H1 (cell line): ENCODE results near the gene RORB. TPM values are rescaled to one million over a fixed set of nuclear protein-coding genes. Genes with fewer than 3 reads are reported as not detected.

Source experiments
- CTCF ChIA-PET: fragments of 300-600 bp; sonication (Branson Sonifier 250); formaldehyde crosslinking; loops from one replicate; lab custom pipeline; 2021; ENCODE audit not compliant: partially characterized antibody; lab: Charles Lee
- POLR2A ChIA-PET: fragments of 300-600 bp; sonication (Branson Sonifier 250); formaldehyde crosslinking; loops from one replicate; lab custom pipeline; 2021; ENCODE audit warnings: inconsistent platforms; ENCODE audit not compliant: partially characterized antibody; lab: Charles Lee
- DNase-seq, 2 experiments: peaks; one replicate each; pipeline versions ENCODE4 v3.0.0 to v3.0.0-alpha.2; 2010 to 2022; ENCODE audit warnings: low spot score in 2 of 2, low read depth in 1 of 2, mixed read lengths in 1 of 2
- FAIRE-seq: peaks from 2 replicates; lab custom pipeline; 2011; peaks lifted over from hg19 to GRCh38; lab: Jason Lieb, UNC
- H2AFZ ChIP-seq: 2 replicates; pipeline ENCODE4 v1.8.1; 2012; ENCODE audit warnings: low read length, inconsistent platforms
- H2AK5ac ChIP-seq: 2 replicates; pipeline ENCODE4 v1.6.1; 2013; ENCODE audit warnings: low read depth, low read length
- H2BK120ac ChIP-seq: replicated peaks from 2 replicates; pipeline ENCODE3; 2013; ENCODE audit warnings: low read depth, low read length, inconsistent platforms
- H2BK12ac ChIP-seq: 2 replicates; pipeline ENCODE4 v1.6.1; 2013; ENCODE audit warnings: low read depth, low read length
- H2BK15ac ChIP-seq: 2 replicates; pipeline ENCODE4 v1.6.1; 2013; ENCODE audit warnings: low read length
- H2BK20ac ChIP-seq: 2 replicates; pipeline ENCODE4 v1.6.1; 2013; ENCODE audit warnings: low read length
- H2BK5ac ChIP-seq: 2 replicates; pipeline ENCODE4 v1.6.1; 2013; ENCODE audit warnings: low read depth, low read length
- H3K14ac ChIP-seq: 2 replicates; pipeline ENCODE4 v1.6.1; 2013; ENCODE audit warnings: inconsistent platforms; ENCODE audit not compliant: insufficient read length
- H3K18ac ChIP-seq: 2 replicates; pipeline ENCODE4 v1.6.1; 2013; ENCODE audit warnings: low read length; ENCODE audit errors: extremely low read depth
- H3K23ac ChIP-seq: 2 replicates; pipeline ENCODE4 v1.6.1; 2013; ENCODE audit warnings: inconsistent platforms; ENCODE audit not compliant: insufficient read length
- H3K23me2 ChIP-seq: 2 replicates; pipeline ENCODE4 v1.6.1; 2013; ENCODE audit warnings: low read depth, low read length
- H3K27ac ChIP-seq: 2 replicates; pipeline ENCODE4 v1.6.1; 2011; ENCODE audit warnings: low read depth, low read length, inconsistent platforms
- H3K27me3 ChIP-seq, 4 experiments: replicated peaks in 1 of 4; 1 replicate in 1 of 4; 2 replicates in 3 of 4; pipeline versions ENCODE4 v1.6.1 to v1.8.1; 2011 to 2013; ENCODE audit warnings: low read length in 3 of 4, mild to moderate bottlenecking in 3 of 4, inconsistent platforms in 2 of 4, mixed read lengths in 2 of 4, moderate library complexity in 1 of 4; ENCODE audit not compliant: control insufficient read depth in 3 of 4, insufficient read depth in 3 of 4; ENCODE audit errors: extremely low read depth in 1 of 4
- H3K36me3 ChIP-seq, 4 experiments: 2 replicates each; pipeline versions ENCODE4 v1.6.1 to v1.8.1; 2011 to 2013; ENCODE audit warnings: mild to moderate bottlenecking in 4 of 4, low read length in 3 of 4, moderate library complexity in 2 of 4, control low read depth in 1 of 4, inconsistent platforms in 1 of 4; ENCODE audit not compliant: insufficient read depth in 4 of 4, control insufficient read depth in 2 of 4
- H3K4ac ChIP-seq: replicated peaks from 2 replicates; pipeline ENCODE3; 2013; ENCODE audit warnings: low read length, low read depth, mixed read lengths, inconsistent platforms; ENCODE audit not compliant: insufficient read length
- H3K4me1 ChIP-seq, 4 experiments: replicated peaks in 1 of 4; 1 replicate in 1 of 4; 2 replicates in 3 of 4; pipeline versions ENCODE4 v1.6.1 to v1.8.1; 2011 to 2013; ENCODE audit warnings: low read length in 3 of 4, inconsistent platforms in 2 of 4, mixed read lengths in 1 of 4; ENCODE audit not compliant: insufficient read depth in 4 of 4, control insufficient read depth in 3 of 4
- H3K4me2 ChIP-seq, 2 experiments: 2 replicates each; pipeline versions ENCODE4 v1.6.1 to v1.8.1; 2011 to 2013; ENCODE audit warnings: low read depth in 2 of 2, low read length in 2 of 2, control low read depth in 1 of 2, inconsistent platforms in 1 of 2, mild to moderate bottlenecking in 1 of 2; ENCODE audit not compliant: insufficient read depth in 1 of 2
- H3K4me3 ChIP-seq, 4 experiments: fragments of 200-600, 300-600 bp in 1 of 4; sonication (generic), shearing (Covaris generic), sonication (Bioruptor Twin) in 1 of 4; 2 replicates each; pipeline versions ENCODE4 v1.5.1 to v1.8.1; 2011 to 2016; ENCODE audit warnings: low read length in 4 of 4, low read depth in 3 of 4, control low read depth in 2 of 4, inconsistent platforms in 2 of 4, mild to moderate bottlenecking in 2 of 4, mixed read lengths in 1 of 4, moderate library complexity in 1 of 4; ENCODE audit not compliant: insufficient read depth in 2 of 4; ENCODE audit errors: extremely low read depth in 1 of 4
- H3K56ac ChIP-seq: replicated peaks from 2 replicates; pipeline ENCODE3; 2013; ENCODE audit warnings: low read depth, mild to moderate bottlenecking, mixed read lengths, low read length, inconsistent platforms; ENCODE audit not compliant: insufficient read length
- H3K79me1 ChIP-seq: 2 replicates; pipeline ENCODE4 v1.6.1; 2013; ENCODE audit warnings: low read depth, low read length, control low read depth
- H3K79me2 ChIP-seq, 2 experiments: 2 replicates each; pipeline versions ENCODE4 v1.6.1 to v1.8.1; 2012 to 2013; ENCODE audit warnings: low read length in 2 of 2, mild to moderate bottlenecking in 2 of 2, inconsistent platforms in 1 of 2; ENCODE audit not compliant: insufficient read depth in 2 of 2, control insufficient read depth in 1 of 2
- H3K9ac ChIP-seq, 4 experiments: replicated peaks in 1 of 4; 1 replicate in 1 of 4; 2 replicates in 3 of 4; pipeline versions ENCODE4 v1.6.1 to v1.8.1; 2011 to 2013; ENCODE audit warnings: low read depth in 3 of 4, low read length in 3 of 4, control low read depth in 2 of 4, mild to moderate bottlenecking in 2 of 4, moderate library complexity in 2 of 4, inconsistent platforms in 1 of 4; ENCODE audit errors: extremely low read depth in 1 of 4
- H3K9me3 ChIP-seq, 2 experiments: 2 replicates each; pipeline versions ENCODE4 v1.6.1 to v1.8.1; 2012 to 2013; ENCODE audit warnings: mild to moderate bottlenecking in 2 of 2, moderate library complexity in 2 of 2, control low read depth in 1 of 2, inconsistent platforms in 1 of 2, low read depth in 1 of 2, low read length in 1 of 2, mixed read lengths in 1 of 2; ENCODE audit not compliant: insufficient read depth in 2 of 2
- H4K20me1 ChIP-seq, 2 experiments: replicated peaks in 1 of 2; 2 replicates each; pipeline versions ENCODE3 to v1.8.1; 2011 to 2013; ENCODE audit warnings: inconsistent platforms in 2 of 2, low read length in 2 of 2, mild to moderate bottlenecking in 1 of 2; ENCODE audit not compliant: insufficient read depth in 2 of 2, control insufficient read depth in 1 of 2
- H4K5ac ChIP-seq: 2 replicates; pipeline ENCODE4 v1.6.1; 2013; ENCODE audit warnings: low read length, low read depth, mixed read lengths, inconsistent platforms; ENCODE audit not compliant: insufficient read length
- H4K8ac ChIP-seq: 2 replicates; pipeline ENCODE4 v1.8.0; 2013; ENCODE audit warnings: mild to moderate bottlenecking, moderate library complexity, low read length, inconsistent platforms; ENCODE audit not compliant: insufficient read depth; ENCODE audit errors: extremely low read depth
- H4K91ac ChIP-seq: replicated peaks from 2 replicates; pipeline ENCODE3; 2013; ENCODE audit warnings: low read length, mixed read lengths, inconsistent platforms; ENCODE audit not compliant: insufficient read length
- CBX5 ChIP-seq: fragments of 300-800, 300-1000 bp; sonication (generic); IDR thresholded peaks from 2 replicates; pipeline ENCODE4 v1.7.1; 2016; ENCODE audit warnings: antibody characterized with exemption, low read length, low read depth
- CREB1 ChIP-seq: IDR thresholded peaks from 2 replicates; pipeline ENCODE4 v1.6.1; 2012; ENCODE audit warnings: inconsistent platforms
- HDAC2 ChIP-seq, 2 experiments: fragments of 300-600 bp in 1 of 2; sonication (generic) in 1 of 2; IDR thresholded peaks; 2 replicates each; pipeline ENCODE4 v1.6.1; 2011 to 2012; ENCODE audit warnings: low read depth in 2 of 2, low read length in 2 of 2, mild to moderate bottlenecking in 2 of 2, moderate library complexity in 2 of 2, borderline replicate concordance in 1 of 2, inconsistent platforms in 1 of 2
- JUN ChIP-seq: IDR thresholded peaks from 2 replicates; pipeline ENCODE4 v1.6.1; 2011; ENCODE audit warnings: low read depth, mild to moderate bottlenecking, improper control_type of control experiment, low read length
- MAX ChIP-seq: IDR thresholded peaks from 2 replicates; pipeline ENCODE4 v1.6.1; 2012; ENCODE audit warnings: inconsistent platforms
- NRF1 ChIP-seq: IDR thresholded peaks from 2 replicates; pipeline ENCODE4 v1.6.1; 2011; ENCODE audit warnings: mild to moderate bottlenecking, low read depth, low read length, improper control_type of control experiment
- SP2 ChIP-seq: IDR thresholded peaks from 2 replicates; pipeline ENCODE4 v1.6.1; 2012; ENCODE audit warnings: mild to moderate bottlenecking, low read length, inconsistent platforms
- SRF ChIP-seq: IDR thresholded peaks from 2 replicates; pipeline ENCODE4 v1.6.1; 2011; ENCODE audit warnings: mild to moderate bottlenecking, low read depth, low read length, moderate library complexity
- TAF1 ChIP-seq: IDR thresholded peaks from 2 replicates; pipeline ENCODE4 v1.6.1; 2011; ENCODE audit warnings: mild to moderate bottlenecking, low read depth, low read length
- TCF12 ChIP-seq: IDR thresholded peaks from 2 replicates; pipeline ENCODE4 v1.6.1; 2011; ENCODE audit warnings: low read depth, mild to moderate bottlenecking, low read length
- TEAD4 ChIP-seq: IDR thresholded peaks from 2 replicates; pipeline ENCODE4 v1.6.1; 2012; ENCODE audit warnings: low read depth, low read length, inconsistent platforms, mixed read lengths
- WGBS, 2 experiments: shearing (Covaris generic) in 1 of 2; methylation state at CpG; one replicate each; pipeline versions ENCODE4 v1.1.6 to v1.1.7; 2013 to 2015; ENCODE audit warnings: low lambda C conversion rate in 2 of 2, mixed read lengths in 2 of 2, inconsistent platforms in 1 of 2, low coverage in 1 of 2, missing lambda C conversion rate in 1 of 2; ENCODE audit not compliant: insufficient replicate concordance in 2 of 2, insufficient coverage in 1 of 2, insufficient read length in 1 of 2; ENCODE audit errors: extremely low coverage in 1 of 2, missing lambda C conversion rate in 1 of 2; 5-methylcytosine and 5-hydroxymethylcytosine counted together
- polyA plus RNA-seq, 7 experiments: library from polyadenylated mRNA; depleted of rRNA in 3 of 7; stranded (reverse) in 5 of 7; unstranded in 2 of 7; fragments of >200 nt in 5 of 7; fragments of 200-250 nt in 2 of 7; gene quantifications; 1 replicate in 5 of 7; 2 replicates in 1 of 7; 4 replicates in 1 of 7; pipeline versions ENCODE4 v1.2.1 to v1.2.3, GENCODE V29; 2011 to 2013; ENCODE audit warnings: missing spikeins in 2 of 7, mixed read lengths in 2 of 7
- total RNA-seq: library from RNA; stranded (reverse); fragmentation: NEBNext Ultra II Directional; extraction: Animal tissue kit (Norgen Biotek cat#: 25700); gene quantifications from 2 replicates; pipeline ENCODE4 v1.2.1, GENCODE V29; 2021

The RORB gene
- total and polyA plus RNA-seq, 2 of the 8 experiments (the other 6 are each of a cell fraction or from before 2014, with no cell fraction given), result 2.3 to 7.1 TPM

- no peaks in the 10 kb centered on the region for H3K79me1 ChIP-seq
- no peak overlapping the region for H2BK120ac ChIP-seq
- 86% methylated on average over 1 of the region's 1 CpG; no CpG with 5 or more reads in 1 of the 2 experiments for WGBS, 2 experiments
- no peak overlapping the region for H2AFZ ChIP-seq
- no peaks in the 10 kb centered on the region for H3K9me3 ChIP-seq
- H3K56ac ChIP-seq, result no peak overlapping the region
- no peak overlapping the region for H3K9ac ChIP-seq
- H4K5ac ChIP-seq, result no peak overlapping the region
- H2AK5ac ChIP-seq, result no peak overlapping the region
- no peak overlapping the region for H3K23ac ChIP-seq
- ChIA-PET CTCF (interaction anchor here (2.2 kb wide), 1 partner anchor 11 kb away, joined by 6 read pairs; no protein-coding TSS in a partner anchor), POLR2A (no interaction called here)
- no peaks in the 10 kb centered on the region for H3K27me3 ChIP-seq
- no peak overlapping the region for H3K4me3 ChIP-seq
- no peak for DNase-seq
- no peak overlapping the region for H4K91ac ChIP-seq
- H2BK15ac ChIP-seq, result no peak overlapping the region
- no peak overlapping the region for H4K8ac ChIP-seq
- H3K79me2 ChIP-seq, result no peaks in the 10 kb centered on the region
- H2BK20ac ChIP-seq, result no peak overlapping the region
- H2BK5ac ChIP-seq, result no peak overlapping the region
- no peak overlapping the region for H3K18ac ChIP-seq
- H3K4ac ChIP-seq, result no peak overlapping the region
- TF ChIP-seq HDAC2 (IDR thresholded peaks at IDR 0.05; ENCODE audit: borderline replicate concordance in 1 of 2, low read depth in 2 of 2, low read length in 2 of 2), result no peak
- no peak for TF ChIP-seq SP2
- TF ChIP-seq TAF1, result no peak
- TF ChIP-seq CBX5, result no peak
- no peak for TF ChIP-seq SRF
- no peak for TF ChIP-seq TEAD4
- TF ChIP-seq JUN, result no peak
- TF ChIP-seq MAX, result no peak
- TF ChIP-seq CREB1, result no peak
- no peak for TF ChIP-seq NRF1
- no peak for TF ChIP-seq TCF12
- H3K14ac ChIP-seq, result no peak overlapping the region
- no peak overlapping the region for H3K27ac ChIP-seq
- H3K23me2 ChIP-seq, result no peaks in the 10 kb centered on the region
- H4K20me1 ChIP-seq, result no peaks in the 10 kb centered on the region
- no peak for FAIRE-seq
- no peaks in the 10 kb centered on the region for H3K36me3 ChIP-seq
- H3K4me1 ChIP-seq, result peaks cover 0 to 5% (median 2%) of the 10 kb centered on the region in 4 experiments; a peak in 2 of 7 replicates
- no peak overlapping the region for H3K4me2 ChIP-seq
- H2BK12ac ChIP-seq, result no peak overlapping the region
Measured at GRCh38 chr9:74521009-74521408, 23.9 kb downstream of the RORB start.
